ENCODE data around the gene SRP14. TPM values are rescaled to one million over a fixed set of nuclear protein-coding genes. Genes with fewer than 3 reads are reported as not detected.
"Not testable (repeated sequence)": the region's sequence is repeated elsewhere in the genome, so short reads cannot be mapped to it uniquely, and the experiment has no call there.

SRP14 gene
- total RNA-seq, 4 donors from 2014 or later = 194 to 357 (median 229) TPM

DNA sequence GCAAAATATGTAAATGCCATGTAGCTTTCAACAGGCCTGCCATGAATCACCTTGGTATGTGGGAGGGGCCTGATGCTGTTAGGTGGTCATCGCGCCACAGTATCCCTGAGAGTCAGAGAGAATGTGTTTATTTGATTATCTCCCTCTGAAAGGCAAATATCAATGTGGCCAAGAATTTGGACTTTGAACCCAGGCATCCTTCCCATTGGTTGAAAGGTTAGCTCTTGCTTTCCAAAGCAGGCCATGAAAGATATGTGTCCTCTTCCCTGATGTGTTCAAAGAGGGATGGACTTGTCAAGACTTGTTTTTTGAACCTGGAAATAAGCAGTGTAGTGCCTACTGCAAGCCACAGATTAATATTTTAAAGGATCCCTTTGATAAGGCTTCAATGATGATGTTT is 36.7 kb downstream of the SRP14 start:
- no peak for DNase-seq (ENCODE audit: low spot score in 2 of 2)
- H3K36me3 ChIP-seq = peaks cover 14 to 97% (median 15%) of the 10 kb centered on the region in 3 donors
- H3K4me3 ChIP-seq = no peak overlapping the region
- no peaks in the 10 kb centered on the region for H3K9me3 ChIP-seq
- no peak overlapping the region for H3K27ac ChIP-seq
- 89 to 97% methylated on average over 2 of the region's 2 CpGs for WGBS, 2 donors
- TF ChIP-seq EP300 (IDR thresholded peaks at IDR 0.05) (no peak), POLR2A (IDR thresholded peaks at IDR 0.05) (no peak), CTCF (IDR thresholded peaks at IDR 0.05) (no peak)
- H3K27me3 ChIP-seq = no peaks in the 10 kb centered on the region
- H3K4me1 ChIP-seq = no peaks in the 10 kb centered on the region

DNA sequence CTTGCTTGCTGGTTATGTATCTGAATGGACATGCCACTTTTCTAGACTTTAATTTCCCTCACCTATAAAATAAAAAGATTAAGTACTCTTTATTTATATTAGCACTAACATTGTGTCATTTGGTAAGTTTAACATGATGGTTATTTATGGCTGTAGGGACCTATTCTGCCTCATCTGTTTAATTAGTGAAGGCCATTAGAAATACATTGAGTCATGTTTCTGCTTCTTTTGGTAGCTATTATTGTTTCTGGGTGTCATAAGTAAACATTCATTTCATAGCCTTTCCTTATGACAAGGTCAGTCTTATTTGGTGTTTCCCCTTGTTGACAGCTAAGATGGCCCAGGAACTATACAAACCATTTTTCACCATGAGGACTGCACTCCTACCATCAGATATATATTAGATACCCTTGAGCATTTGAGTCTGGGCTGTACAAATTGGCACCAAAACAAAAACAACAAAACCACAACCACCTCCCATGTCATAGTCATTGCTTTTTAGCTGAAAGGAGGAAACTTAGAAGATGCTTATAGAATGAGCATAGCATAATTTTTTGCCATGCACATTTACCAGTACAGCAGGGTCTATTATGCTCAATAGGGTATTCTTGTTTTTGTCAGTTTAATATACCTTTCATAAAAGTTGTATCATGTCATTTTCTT is 39.3 kb downstream of the SRP14 start:
- H3K27ac ChIP-seq = no peak overlapping the region
- no peak for TF ChIP-seq EP300 (IDR thresholded peaks at IDR 0.05)
- TF ChIP-seq CTCF (IDR thresholded peaks at IDR 0.05) = no peak
- TF ChIP-seq POLR2A (IDR thresholded peaks at IDR 0.05) = no peak
- H3K4me1 ChIP-seq = no peaks in the 10 kb centered on the region
- no peak for DNase-seq (ENCODE audit: low spot score in 2 of 2)
- H3K36me3 ChIP-seq = peaks cover 14 to 97% (median 15%) of the 10 kb centered on the region in 3 donors
- no peaks in the 10 kb centered on the region for H3K27me3 ChIP-seq
- H3K9me3 ChIP-seq = no peaks in the 10 kb centered on the region
- no peak overlapping the region for H3K4me3 ChIP-seq

DNA sequence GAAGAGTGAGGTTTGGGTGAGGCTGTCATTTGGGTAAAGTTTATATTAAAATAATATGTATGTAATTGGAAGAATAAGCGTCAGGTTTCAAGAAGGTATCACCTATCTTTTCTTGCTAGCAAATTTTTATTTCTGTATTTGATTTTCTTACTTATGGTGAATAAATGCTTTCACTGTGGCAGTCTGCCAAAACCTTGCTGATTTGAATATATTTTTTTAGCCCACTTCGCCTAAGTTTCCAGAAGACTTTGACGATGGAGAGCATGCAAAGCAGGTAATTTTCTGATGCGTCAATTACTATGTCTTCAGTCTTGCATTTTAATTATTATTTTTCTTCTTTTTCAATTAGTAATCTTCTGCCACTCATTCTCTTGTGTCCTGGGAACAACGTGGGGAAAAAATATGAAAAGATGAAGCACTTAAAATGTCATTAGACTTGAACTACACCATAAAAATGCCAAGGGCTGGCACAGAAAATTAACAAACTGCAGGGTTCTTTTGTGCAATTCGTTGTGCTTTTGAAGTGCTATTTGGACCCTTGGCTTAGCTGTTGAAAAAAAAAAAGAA is 40.4 kb downstream of the SRP14 start:
- DNase-seq (ENCODE audit: low spot score in 2 of 2) = no peak
- no peak overlapping the region for H3K4me3 ChIP-seq
- no peak overlapping the region for H3K27ac ChIP-seq
- H3K9me3 ChIP-seq = no peaks in the 10 kb centered on the region
- H3K4me1 ChIP-seq = no peaks in the 10 kb centered on the region
- H3K27me3 ChIP-seq = no peaks in the 10 kb centered on the region
- H3K36me3 ChIP-seq = peaks cover 8 to 97% (median 11%) of the 10 kb centered on the region in 3 donors
- no peak for TF ChIP-seq EP300 (IDR thresholded peaks at IDR 0.05)
- no peak for TF ChIP-seq CTCF (IDR thresholded peaks at IDR 0.05)
- no peak for TF ChIP-seq POLR2A (IDR thresholded peaks at IDR 0.05)
- 53 to 56% methylated on average over 6 of the region's 6 CpGs for WGBS, 2 donors

- H3K9me3 ChIP-seq = no peaks in the 10 kb centered on the region
- H3K27me3 ChIP-seq = no peaks in the 10 kb centered on the region
- no peak overlapping the region for H3K4me3 ChIP-seq
- H3K36me3 ChIP-seq = peaks cover 4 to 97% (median 7%) of the 10 kb centered on the region in 3 donors
- no peak overlapping the region for H3K27ac ChIP-seq
- DNase-seq (ENCODE audit: low spot score in 2 of 2) = no peak
- no peaks in the 10 kb centered on the region for H3K4me1 ChIP-seq
- 80 to 90% methylated on average over 6 of the region's 6 CpGs for WGBS, 2 donors
- TF ChIP-seq CTCF (IDR thresholded peaks at IDR 0.05) (no peak), EP300 (IDR thresholded peaks at IDR 0.05) (no peak)
Observed at GRCh38 chr15:39997639-39998038, 41.3 kb downstream of the SRP14 start.

DNA sequence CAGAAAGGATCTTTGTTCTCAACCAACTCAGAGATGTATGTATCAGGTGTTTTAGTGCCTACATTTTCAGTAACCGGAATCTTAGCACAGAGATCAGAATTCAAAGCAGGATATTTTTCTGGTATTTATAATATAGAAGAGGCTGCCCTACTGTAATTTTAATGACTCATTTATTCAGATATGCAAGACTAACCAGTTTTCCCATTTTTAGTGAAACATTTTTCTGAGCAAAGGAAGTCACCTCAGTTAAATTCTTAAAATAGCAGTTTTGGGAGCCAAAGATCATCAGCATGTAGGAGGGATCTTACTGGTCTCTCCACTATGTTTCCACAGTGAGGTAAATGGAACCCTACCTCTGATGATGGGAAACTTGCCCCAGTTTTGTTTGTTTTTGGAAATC is 42.0 kb downstream of the SRP14 start:
- Histone ChIP-seq H3K4me1 (no peaks in the 10 kb centered on the region), H3K4me3 (no peak overlapping the region), H3K27ac (no peak overlapping the region), H3K9me3 (no peaks in the 10 kb centered on the region), H3K27me3 (no peaks in the 10 kb centered on the region), H3K36me3 (peaks cover 0 to 97% (median 7%) of the 10 kb centered on the region in 3 donors)
- TF ChIP-seq CTCF (IDR thresholded peaks at IDR 0.05) (no peak), POLR2A (IDR thresholded peaks at IDR 0.05) (no peak), EP300 (IDR thresholded peaks at IDR 0.05) (no peak)
- DNase-seq (ENCODE audit: low spot score in 2 of 2) = no peak
- 79 to 89% methylated on average over 1 of the region's 1 CpG for WGBS, 2 donors

DNA sequence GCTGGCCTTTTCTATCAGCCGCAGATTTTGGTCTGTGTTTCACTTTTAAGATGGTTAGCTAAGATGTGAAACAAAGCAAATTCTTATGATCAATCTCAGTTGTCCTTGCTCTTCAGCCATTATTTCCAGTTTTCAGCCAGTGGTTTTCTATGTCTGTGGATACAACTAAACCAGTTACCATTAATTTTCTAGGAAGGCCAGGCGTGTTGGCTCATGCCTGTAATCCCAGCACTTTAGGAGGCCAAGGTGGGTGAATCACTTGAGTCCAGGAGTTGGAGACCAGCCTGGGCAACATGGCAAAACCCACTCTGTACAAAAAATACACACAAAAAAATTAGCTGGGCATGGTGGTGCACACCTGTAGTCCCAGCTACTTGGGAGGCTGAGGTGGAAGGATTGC is 42.8 kb downstream of the SRP14 start:
- not testable (repeated sequence) for H3K27me3 ChIP-seq; H3K27ac ChIP-seq; H3K4me1 ChIP-seq; H3K4me3 ChIP-seq; DNase-seq (ENCODE audit: low spot score in 2 of 2); H3K9me3 ChIP-seq
- peaks cover 0 to 98% (median 4%) of the 10 kb centered on the region in 3 donors for H3K36me3 ChIP-seq
- 96 to 98% methylated on average over 2 of the region's 2 CpGs for WGBS, 2 donors

DNA sequence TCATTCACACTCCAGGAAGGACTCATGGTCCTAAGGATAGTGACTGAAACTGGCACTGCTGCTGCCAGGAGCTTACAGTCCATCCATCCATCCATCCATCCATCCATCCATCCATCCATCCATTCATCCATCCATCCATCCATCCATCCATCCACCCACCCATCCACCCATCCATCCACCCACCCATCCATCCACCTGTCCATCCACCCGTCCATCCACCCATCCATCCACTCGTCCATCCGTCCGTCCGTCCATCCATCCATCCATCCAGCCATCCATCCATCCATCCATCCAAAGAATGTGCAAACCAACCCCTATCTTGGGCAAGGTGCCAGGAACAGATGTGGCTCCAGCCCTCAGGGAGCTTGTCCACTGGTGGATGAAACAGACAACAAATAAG is 46.0 kb downstream of the SRP14 start:
- H3K27me3 ChIP-seq; DNase-seq (ENCODE audit: low spot score in 2 of 2); H3K4me1 ChIP-seq; H3K9me3 ChIP-seq; H3K27ac ChIP-seq; H3K4me3 ChIP-seq: not testable (repeated sequence)
- H3K36me3 ChIP-seq = peaks cover 0 to 100% (median 6%) of the 10 kb centered on the region in 3 donors
- 89 to 91% methylated on average over 5 of the region's 5 CpGs for WGBS, 2 donors
